Measurements from ENCODE around the gene NIPAL1. TPM values are rescaled to one million over a fixed set of nuclear protein-coding genes. Genes with fewer than 3 reads are reported as not detected.

Gene NIPAL1
- total RNA-seq, 1 donor from 2014 or later: 0.32 TPM

- TF ChIP-seq, protein P1, sequence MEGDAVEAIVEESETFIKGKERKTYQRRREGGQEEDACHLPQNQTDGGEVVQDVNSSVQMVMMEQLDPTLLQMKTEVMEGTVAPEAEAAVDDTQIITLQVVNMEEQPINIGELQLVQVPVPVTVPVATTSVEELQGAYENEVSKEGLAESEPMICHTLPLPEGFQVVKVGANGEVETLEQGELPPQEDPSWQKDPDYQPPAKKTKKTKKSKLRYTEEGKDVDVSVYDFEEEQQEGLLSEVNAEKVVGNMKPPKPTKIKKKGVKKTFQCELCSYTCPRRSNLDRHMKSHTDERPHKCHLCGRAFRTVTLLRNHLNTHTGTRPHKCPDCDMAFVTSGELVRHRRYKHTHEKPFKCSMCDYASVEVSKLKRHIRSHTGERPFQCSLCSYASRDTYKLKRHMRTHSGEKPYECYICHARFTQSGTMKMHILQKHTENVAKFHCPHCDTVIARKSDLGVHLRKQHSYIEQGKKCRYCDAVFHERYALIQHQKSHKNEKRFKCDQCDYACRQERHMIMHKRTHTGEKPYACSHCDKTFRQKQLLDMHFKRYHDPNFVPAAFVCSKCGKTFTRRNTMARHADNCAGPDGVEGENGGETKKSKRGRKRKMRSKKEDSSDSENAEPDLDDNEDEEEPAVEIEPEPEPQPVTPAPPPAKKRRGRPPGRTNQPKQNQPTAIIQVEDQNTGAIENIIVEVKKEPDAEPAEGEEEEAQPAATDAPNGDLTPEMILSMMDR (IDR thresholded peaks at IDR 0.05): no peak
These were observed 51.6 kb downstream of the NIPAL1 start for GRCh38 chr4:48068182-48068581.

GRCh38 chr4:48069026-48069425 lies 52.5 kb downstream of the NIPAL1 start:
- Mint-ChIP-seq H3K4me1 (ENCODE audit: low read depth) (no peaks in the 10 kb centered on the region), H3K4me3 (ENCODE audit: unreplicated experiment) (no peak overlapping the region), H3K36me3 (ENCODE audit: low read depth) (no peaks in the 10 kb centered on the region), H3K27ac (ENCODE audit: unreplicated experiment) (no peak overlapping the region), H3K27me3 (ENCODE audit: low read depth) (peaks cover 10% of the 10 kb centered on the region), H3K9me3 (ENCODE audit: low read depth) (no peaks in the 10 kb centered on the region)
- TF ChIP-seq, protein P1 (IDR thresholded peaks at IDR 0.05): no peak
- DNase-seq (ENCODE audit: low spot score): no peak

More at GRCh38 chr4:48068182-48068581, 51.6 kb downstream of the NIPAL1 start:
- peaks cover 8% of the 10 kb centered on the region for H3K27me3 Mint-ChIP-seq (ENCODE audit: low read depth)
- H3K4me3 Mint-ChIP-seq (ENCODE audit: unreplicated experiment): no peak overlapping the region
- no peaks in the 10 kb centered on the region for H3K36me3 Mint-ChIP-seq (ENCODE audit: low read depth)
- H3K4me1 Mint-ChIP-seq (ENCODE audit: low read depth): no peaks in the 10 kb centered on the region
- H3K9me3 Mint-ChIP-seq (ENCODE audit: low read depth): no peaks in the 10 kb centered on the region
- no peak for DNase-seq (ENCODE audit: low spot score)
- no peak overlapping the region for H3K27ac Mint-ChIP-seq (ENCODE audit: unreplicated experiment)

- no peaks in the 10 kb centered on the region for H3K9me3 Mint-ChIP-seq (ENCODE audit: low read depth)
- H3K36me3 Mint-ChIP-seq (ENCODE audit: low read depth): no peaks in the 10 kb centered on the region
- H3K4me1 Mint-ChIP-seq (ENCODE audit: low read depth): no peaks in the 10 kb centered on the region
- no peak overlapping the region for H3K27ac Mint-ChIP-seq (ENCODE audit: unreplicated experiment)
- H3K27me3 Mint-ChIP-seq (ENCODE audit: low read depth): peaks cover 5% of the 10 kb centered on the region
- DNase-seq (ENCODE audit: low spot score): no peak
- no peak overlapping the region for H3K4me3 Mint-ChIP-seq (ENCODE audit: unreplicated experiment)
- TF ChIP-seq, protein P1 (IDR thresholded peaks at IDR 0.05): no peak
These were observed 54.6 kb downstream of the NIPAL1 start for GRCh38 chr4:48071191-48071590.

DNA sequence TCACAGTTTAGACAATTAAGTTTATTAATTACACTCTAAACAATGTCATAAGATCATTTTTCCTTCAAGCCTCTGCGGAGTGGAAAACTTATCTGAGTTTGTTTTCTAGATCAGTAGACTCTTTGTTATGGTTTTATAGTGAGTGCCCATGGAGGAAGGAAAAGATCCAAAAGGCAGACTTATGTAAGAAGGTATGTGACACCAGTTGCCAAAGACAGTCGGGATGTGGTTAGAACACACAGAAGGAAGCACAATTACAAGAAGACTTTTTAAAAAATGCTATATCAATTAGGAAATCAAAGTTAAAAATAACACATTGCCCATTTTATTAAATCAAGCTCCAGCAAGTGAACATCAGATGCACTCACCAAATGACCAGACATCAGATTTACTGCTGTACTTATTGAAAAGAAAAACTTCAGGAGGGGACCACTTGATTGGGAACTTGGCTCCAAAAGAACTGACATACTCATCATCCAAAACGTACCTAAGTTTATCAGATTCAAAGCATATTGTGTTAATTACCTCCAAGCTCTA lies 57.1 kb downstream of the NIPAL1 start:
- TF ChIP-seq, protein P1 (IDR thresholded peaks at IDR 0.05): no peak
- no peak overlapping the region for H3K27ac Mint-ChIP-seq (ENCODE audit: unreplicated experiment)
- no peak for DNase-seq (ENCODE audit: low spot score)
- H3K27me3 Mint-ChIP-seq (ENCODE audit: low read depth): peaks cover 2% of the 10 kb centered on the region
- no peaks in the 10 kb centered on the region for H3K36me3 Mint-ChIP-seq (ENCODE audit: low read depth)
- no peaks in the 10 kb centered on the region for H3K4me1 Mint-ChIP-seq (ENCODE audit: low read depth)
- no peaks in the 10 kb centered on the region for H3K9me3 Mint-ChIP-seq (ENCODE audit: low read depth)
- H3K4me3 Mint-ChIP-seq (ENCODE audit: unreplicated experiment): no peak overlapping the region

DNA sequence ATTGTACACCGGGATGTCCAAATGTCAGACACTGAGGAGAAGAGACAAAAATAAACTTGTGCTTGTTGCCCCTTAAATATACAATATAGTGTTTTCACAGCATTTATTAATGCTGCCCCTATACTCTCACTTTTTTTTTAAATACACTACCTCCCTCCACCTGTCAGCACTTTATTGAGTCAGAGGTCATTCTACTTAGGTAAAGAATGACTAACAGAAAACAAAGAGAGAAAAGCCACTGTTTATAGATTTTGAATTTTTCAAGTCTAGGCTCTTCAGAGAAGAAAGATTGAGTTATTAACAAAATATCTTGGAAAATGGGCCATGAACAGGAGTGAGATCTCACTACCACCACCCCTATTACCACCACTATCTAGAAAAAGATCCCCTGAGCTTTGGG lies 58.1 kb downstream of the NIPAL1 start:
- no peak overlapping the region for H3K4me3 Mint-ChIP-seq (ENCODE audit: unreplicated experiment)
- H3K36me3 Mint-ChIP-seq (ENCODE audit: low read depth): no peaks in the 10 kb centered on the region
- peaks cover 2% of the 10 kb centered on the region for H3K27me3 Mint-ChIP-seq (ENCODE audit: low read depth)
- no peak overlapping the region for H3K27ac Mint-ChIP-seq (ENCODE audit: unreplicated experiment)
- no peak for DNase-seq (ENCODE audit: low spot score)
- H3K4me1 Mint-ChIP-seq (ENCODE audit: low read depth): no peaks in the 10 kb centered on the region
- no peaks in the 10 kb centered on the region for H3K9me3 Mint-ChIP-seq (ENCODE audit: low read depth)
- TF ChIP-seq, protein P1 (IDR thresholded peaks at IDR 0.05): no peak

Measured in chondrocyte (in vitro differentiated cells).